Epithelial cell of esophagus (primary cell): ENCODE data around the gene RDH5.

Experiments used
- DNase-seq: peaks from one replicate; pipeline ENCODE4 v3.0.0; 2010; ENCODE audit warnings: low read depth
- H3K4me3 ChIP-seq: 2 replicates; pipeline ENCODE4 v1.5.1; 2011; ENCODE audit warnings: mild to moderate bottlenecking, low read length, control low read depth
- TF ChIP-seq, protein P1 (sequence below): IDR thresholded peaks from 2 replicates; pipeline ENCODE4 v1.5.1; 2011; ENCODE audit warnings: low read depth, mild to moderate bottlenecking, low read length, control low read depth, inconsistent platforms; ENCODE audit not compliant: insufficient read depth; ENCODE audit errors: missing control alignments

The RDH5 gene

DNA sequence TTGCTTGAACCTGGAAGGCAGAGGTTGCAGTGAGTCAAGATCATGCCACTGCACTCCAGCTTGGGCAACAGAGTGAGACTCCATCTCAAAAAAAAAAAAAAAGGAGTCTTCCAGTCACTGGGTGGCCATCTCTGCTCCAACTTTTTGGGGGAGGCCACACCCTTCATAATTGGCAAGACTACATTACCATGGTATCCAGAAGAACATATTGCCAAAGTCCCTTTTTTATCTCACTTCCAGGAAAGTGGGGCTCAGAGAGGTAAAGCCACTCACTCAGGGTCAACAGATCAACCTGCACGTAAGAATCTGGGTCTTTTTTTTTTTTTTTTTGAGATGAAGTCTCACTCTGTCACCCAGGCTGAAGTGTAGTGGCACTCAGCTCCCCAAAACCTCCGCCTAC is 13.7 kb downstream of the RDH5 start:
- no peak for DNase-seq

DNA sequence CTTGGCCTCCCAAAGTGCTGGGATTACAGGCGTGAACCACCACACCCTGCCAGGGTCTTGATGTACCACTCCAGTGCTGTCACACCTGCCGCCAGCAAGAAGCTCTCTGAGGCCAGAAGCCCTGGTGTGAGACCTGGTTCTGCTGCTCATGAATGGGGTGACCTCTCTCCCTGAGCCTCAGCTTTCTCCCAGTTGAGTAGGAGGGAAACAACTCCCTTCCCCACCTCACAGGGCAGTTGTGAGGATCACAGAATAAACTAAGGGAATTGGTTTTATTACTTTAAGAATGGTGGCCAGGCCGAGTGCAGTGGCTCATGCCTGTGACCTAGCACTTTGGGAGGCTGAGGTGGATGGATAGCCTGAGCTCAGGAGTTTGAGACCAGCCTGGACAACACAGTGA is 14.4 kb downstream of the RDH5 start:
- no peak overlapping the region for H3K4me3 ChIP-seq
- TF ChIP-seq, protein P1, sequence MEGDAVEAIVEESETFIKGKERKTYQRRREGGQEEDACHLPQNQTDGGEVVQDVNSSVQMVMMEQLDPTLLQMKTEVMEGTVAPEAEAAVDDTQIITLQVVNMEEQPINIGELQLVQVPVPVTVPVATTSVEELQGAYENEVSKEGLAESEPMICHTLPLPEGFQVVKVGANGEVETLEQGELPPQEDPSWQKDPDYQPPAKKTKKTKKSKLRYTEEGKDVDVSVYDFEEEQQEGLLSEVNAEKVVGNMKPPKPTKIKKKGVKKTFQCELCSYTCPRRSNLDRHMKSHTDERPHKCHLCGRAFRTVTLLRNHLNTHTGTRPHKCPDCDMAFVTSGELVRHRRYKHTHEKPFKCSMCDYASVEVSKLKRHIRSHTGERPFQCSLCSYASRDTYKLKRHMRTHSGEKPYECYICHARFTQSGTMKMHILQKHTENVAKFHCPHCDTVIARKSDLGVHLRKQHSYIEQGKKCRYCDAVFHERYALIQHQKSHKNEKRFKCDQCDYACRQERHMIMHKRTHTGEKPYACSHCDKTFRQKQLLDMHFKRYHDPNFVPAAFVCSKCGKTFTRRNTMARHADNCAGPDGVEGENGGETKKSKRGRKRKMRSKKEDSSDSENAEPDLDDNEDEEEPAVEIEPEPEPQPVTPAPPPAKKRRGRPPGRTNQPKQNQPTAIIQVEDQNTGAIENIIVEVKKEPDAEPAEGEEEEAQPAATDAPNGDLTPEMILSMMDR: no peak
- DNase-seq: no peak

More for the DNA sequence above, 13.7 kb downstream of the RDH5 start:
- TF ChIP-seq, protein P1: no peak
- H3K4me3 ChIP-seq: no peak overlapping the region

DNA sequence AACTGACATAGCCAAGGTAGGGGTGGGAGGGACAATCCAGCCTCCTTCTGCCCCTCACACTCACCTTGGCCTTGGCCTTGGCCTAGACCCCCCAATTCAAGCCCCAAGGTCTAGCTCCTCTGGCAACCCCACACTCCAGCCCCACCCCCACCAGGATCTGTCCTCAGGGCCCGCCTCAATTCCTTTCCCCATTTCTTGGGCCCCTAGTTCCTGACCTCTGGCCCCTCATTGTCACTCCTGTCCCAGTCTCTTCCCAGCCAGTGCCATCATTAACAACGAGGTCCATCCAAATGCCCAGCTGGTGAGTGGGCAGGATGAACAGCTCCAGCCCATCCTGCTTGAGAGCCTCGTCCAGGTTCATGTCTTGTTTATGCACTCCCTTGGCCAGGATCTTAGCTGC is 15.9 kb downstream of the RDH5 start:
- no peak for DNase-seq
- no peak overlapping the region for H3K4me3 ChIP-seq
- TF ChIP-seq, protein P1: no peak

DNA sequence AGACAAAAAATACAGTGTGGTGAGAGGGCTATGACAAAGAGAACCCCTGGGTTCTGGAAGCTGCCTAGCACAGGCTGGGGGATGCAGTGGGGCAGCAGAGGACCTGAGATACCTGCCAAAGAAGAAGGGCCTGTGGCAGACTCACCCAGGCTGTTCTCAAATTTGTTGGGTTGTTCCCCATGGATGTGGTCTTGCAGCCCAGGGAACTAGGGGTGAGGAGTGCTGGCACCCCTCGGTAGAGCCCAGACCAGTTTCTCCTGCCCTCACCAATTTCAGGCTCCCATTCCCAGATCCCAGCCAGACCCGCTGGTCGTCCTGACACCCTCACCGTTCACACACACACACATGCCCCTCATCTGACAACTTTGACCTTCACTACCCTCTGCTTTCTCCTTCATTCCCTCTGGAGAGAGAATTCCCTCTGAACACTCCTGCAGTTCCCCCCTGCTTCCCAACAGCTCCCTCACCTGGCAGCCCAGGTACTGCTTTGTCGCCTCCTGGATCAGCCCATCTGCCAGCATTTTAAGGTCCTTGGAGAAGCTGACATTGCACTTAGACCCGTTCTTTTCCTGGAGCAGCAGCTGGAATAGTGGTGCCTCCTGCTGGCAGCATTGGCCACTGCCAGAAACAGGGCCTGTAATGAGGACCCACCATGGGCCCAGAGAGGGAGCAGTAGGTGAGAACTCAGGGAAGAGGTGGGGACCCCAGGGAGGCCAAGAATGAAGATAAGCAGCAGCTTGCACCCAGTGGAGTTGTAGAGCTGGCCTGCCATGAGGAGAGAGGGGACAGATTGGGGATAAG is 16.8 kb downstream of the RDH5 start:
- peak; percentile 84 for DNase-seq
- H3K4me3 ChIP-seq: no peak overlapping the region
- TF ChIP-seq, protein P1: peak; percentile 77

DNA sequence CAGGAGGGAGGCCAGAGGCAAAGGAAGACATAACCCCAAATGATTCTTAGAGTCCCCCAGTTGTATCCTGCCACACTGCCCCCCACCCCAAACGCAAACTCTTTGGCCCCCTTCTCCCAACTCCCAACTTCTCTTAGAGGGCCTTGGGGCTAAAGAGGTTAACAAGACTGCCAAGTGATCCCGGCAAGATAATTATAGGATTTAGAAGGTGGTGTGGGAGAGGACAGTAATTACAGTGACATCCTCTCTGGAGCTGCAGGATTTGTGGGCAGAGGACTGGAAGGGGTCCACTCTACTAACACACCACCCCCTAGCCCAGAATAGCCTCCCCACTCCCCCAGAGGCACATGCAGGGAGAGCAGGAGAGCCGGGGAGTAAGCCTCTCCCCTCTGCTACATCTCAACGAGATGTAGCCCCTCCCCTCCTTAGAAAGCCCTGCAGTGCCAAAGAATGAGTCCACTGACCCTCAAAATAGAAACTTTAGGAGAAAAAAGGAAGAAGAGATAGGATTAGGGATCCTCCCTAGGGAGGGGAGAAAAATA is 17.5 kb downstream of the RDH5 start:
- TF ChIP-seq, protein P1: no peak
- no peak for DNase-seq

DNA sequence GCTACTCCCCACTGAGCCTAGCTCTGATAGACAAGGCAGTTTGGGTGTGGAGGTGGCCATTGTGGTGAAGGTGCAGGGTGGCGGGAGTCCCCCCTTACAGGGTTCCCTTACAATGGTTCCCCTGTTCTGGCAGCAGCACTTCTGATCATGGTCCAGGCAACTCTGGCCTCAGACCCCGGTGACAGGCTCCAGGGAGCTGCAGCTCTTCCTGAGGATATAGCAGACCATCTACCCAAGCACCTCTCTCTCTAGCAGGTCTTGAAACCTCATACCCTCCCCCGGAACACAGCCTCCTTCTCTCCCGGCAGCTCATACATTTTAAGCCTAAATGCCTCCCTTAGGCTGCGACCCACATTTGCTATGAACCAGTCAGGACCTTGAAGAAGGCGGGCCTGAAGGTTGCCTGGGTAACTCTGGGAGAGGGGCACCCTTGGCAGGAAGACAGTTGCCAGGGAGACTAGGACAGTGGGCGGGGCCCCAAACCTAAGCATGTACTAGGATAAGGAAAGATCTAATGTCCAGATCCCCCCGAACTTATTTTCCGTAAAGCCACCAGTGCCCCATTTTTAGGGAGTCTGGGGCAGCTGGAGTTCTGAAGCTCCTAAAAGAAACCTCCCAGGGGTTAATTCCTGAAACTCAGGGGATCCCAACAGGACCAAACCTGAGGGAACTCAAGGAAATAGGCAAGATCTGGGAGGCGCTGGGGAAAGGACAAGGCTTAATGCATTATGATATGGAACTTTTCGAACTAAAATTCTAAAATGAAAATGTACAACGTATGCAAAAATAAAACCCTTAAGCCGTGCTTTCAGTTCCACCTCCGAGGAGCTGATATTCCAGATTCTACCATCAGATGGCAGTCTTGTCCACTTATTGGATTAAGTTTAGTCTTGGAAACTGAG is 18.2 kb downstream of the RDH5 start:
- peak; percentile 79 for DNase-seq
- H3K4me3 ChIP-seq: peak overlapping the region; percentile 60
- TF ChIP-seq, protein P1: peak; percentile 79

More for the DNA sequence above, 17.5 kb downstream of the RDH5 start:
- no peak overlapping the region for H3K4me3 ChIP-seq
